Adrenal gland (tissue), 12 donors: ENCODE measurements around the gene ULK3. TPM values are rescaled to one million over a fixed set of nuclear protein-coding genes. Genes with fewer than 3 reads are reported as not detected.

Experiments used
- DNase-seq, 7 donors: peaks; one replicate each; pipeline ENCODE4 v3.0.0-alpha.2; 2019 to 2020
- H3K27ac ChIP-seq, 5 donors: fragments of 200-600 bp; sonication (generic) in 4 of 5; 1 replicate in 3 of 5; 2 replicates in 2 of 5; pipeline versions ENCODE4 v1.5.1 to v1.8.0; 2016 to 2020; ENCODE audit warnings: mild to moderate bottlenecking in 1 of 5
- H3K27me3 ChIP-seq: fragments of 200-600 bp; 2 replicates; pipeline ENCODE4 v1.8.0; 2021
- H3K36me3 ChIP-seq, 2 donors: fragments of 200-600 bp; replicated peaks in 1 of 2; 1 replicate in 1 of 2; 2 replicates in 1 of 2; pipeline versions ENCODE4 v1.5.1 to v1.8.0; 2018 to 2022
- H3K4me1 ChIP-seq, 2 donors: fragments of 200-600 bp; replicated peaks in 1 of 2; 1 replicate in 1 of 2; 2 replicates in 1 of 2; pipeline versions ENCODE4 v1.5.1 to v1.8.0; 2018 to 2021
- H3K4me3 ChIP-seq, 4 donors: fragments of 200-600 bp; sonication (generic) in 3 of 4; one replicate each; pipeline ENCODE4 v1.5.1; 2016 to 2018
- H3K9me3 ChIP-seq, 3 donors: fragments of 200-600 bp; sonication (generic) in 1 of 3; replicated peaks in 1 of 3; 1 replicate in 2 of 3; 2 replicates in 1 of 3; pipeline versions ENCODE4 v1.5.1 to v1.8.0; 2016 to 2021
- CTCF ChIP-seq, 6 experiments: fragments of 450-650 bp in 4 of 6; fragments of 200-600 bp in 2 of 6; sonication (generic) in 1 of 6; IDR thresholded peaks; 1 replicate in 5 of 6; 2 replicates in 1 of 6; pipeline versions ENCODE4 v1.5.1 to v1.8.0; 2016 to 2021; ENCODE audit warnings: antibody characterized with exemption in 6 of 6, mild to moderate bottlenecking in 2 of 6, moderate library complexity in 1 of 6
- POLR2A ChIP-seq, 2 donors: fragments of 450-650 bp; IDR thresholded peaks; one replicate each; pipeline ENCODE4 v1.6.1; 2017; ENCODE audit warnings: antibody characterized with exemption in 2 of 2, mild to moderate bottlenecking in 2 of 2, moderate library complexity in 1 of 2
- WGBS, 4 donors: extraction: QIAGEN DNeasy Blood & Tissue Kit in 2 of 4; methylation state at CpG; one replicate each; pipeline versions ENCODE4 v1.1.5 to v1.1.7; 2013 to 2017; 5-methylcytosine and 5-hydroxymethylcytosine counted together
- intact Hi-C, 2 donors: fragments of 100-400 bp; cut with DNase I; formaldehyde crosslinking; loops; one replicate each; pipeline versions ENCODE4 v1.14.1 to v1.15.0; 2022 to 2023
- polyA plus RNA-seq, 3 donors: library from polyadenylated mRNA; stranded (reverse); fragments of 200-250 nt in 2 of 3; fragments of 350-450 nt in 1 of 3; fragmentation: Illumina TruSeq in 1 of 3; extraction: RNeasy Lipid Tissue Mini Kit (QIAGEN cat#74804) in 1 of 3; gene quantifications; one replicate each; pipeline ENCODE4 v1.2.3, GENCODE V29; 2013 to 2014
- total RNA-seq, 9 donors: library from RNA; depleted of rRNA in 4 of 9; stranded (reverse); fragments of >200 nt in 4 of 9; fragments of 120-200 nt in 1 of 9; fragmentation: NEBNext Ultra II Directional in 1 of 9; extraction: Animal tissue kit (Norgen Biotek cat#: 25700) in 1 of 9; gene quantifications; one replicate each; pipeline versions ENCODE4 v1.1.0 to v1.2.4, GENCODE V29; 2013 to 2023
- donor health status: healthy with polysubstance abuse.
- donor health status: Bipolar disorder and iron deficiency.
- donor health status: DM: yes; HTN: yes; CAD: no.
- donor health status: DM: no; HTN: no; CAD: no.
- donor health status: DM: no; HTN: no; CAD: no.
- donor health status: DM: yes; HTN: yes; CAD: no.

Gene ULK3
- total and polyA plus RNA-seq, 12 donors: 21.7 to 126 (median 52.5) TPM

GRCh38 chr15:74840851-74841775, 1.8 kb downstream of the ULK3 start:
- DNase-seq: no peak
- no peaks in the 10 kb centered on the region for H3K9me3 ChIP-seq
- H3K4me1 ChIP-seq: peaks cover 18 to 29% of the 10 kb centered on the region in 2 donors
- no peaks in the 10 kb centered on the region for H3K27me3 ChIP-seq
- peaks cover 0 to 20% of the 10 kb centered on the region in 2 donors for H3K36me3 ChIP-seq
- intact Hi-C loops: loop anchor here in 1 of 2 donors (10.0 kb wide), 1 partner anchor 54 kb away; the partner anchor contains the start of gene MPI
- WGBS, 4 donors: 83 to 90% (median 87%) methylated on average over 8 to 9 of the region's 9 CpGs
- no peak overlapping the region for H3K4me3 ChIP-seq
- H3K27ac ChIP-seq: no peak overlapping the region
- TF ChIP-seq CTCF (IDR thresholded peaks at IDR 0.05) (no peak), POLR2A (IDR thresholded peaks at IDR 0.05) (no peak)

- WGBS, 4 donors: 85 to 90% (median 86%) methylated on average over 18 to 31 of the region's 31 CpGs
Observed at GRCh38 chr15:74839526-74840395, 3.2 kb downstream of the ULK3 start.

GRCh38 chr15:74838746-74839525, 4.0 kb downstream of the ULK3 start:
- 85 to 93% (median 88%) methylated on average over 7 to 11 of the region's 11 CpGs for WGBS, 4 donors
- Histone ChIP-seq H3K36me3 (peaks cover 0 to 6% of the 10 kb centered on the region in 2 donors), H3K4me3 (no peak overlapping the region), H3K9me3 (no peaks in the 10 kb centered on the region), H3K4me1 (peaks cover 17 to 25% of the 10 kb centered on the region in 2 donors), H3K27ac (no peak overlapping the region), H3K27me3 (no peaks in the 10 kb centered on the region)
- DNase-seq: no peak
- intact Hi-C loops: loop anchor here (5.0 kb wide), 2 partner anchors 62 to 67 kb away; no protein-coding TSS in a partner anchor
- TF ChIP-seq POLR2A (IDR thresholded peaks at IDR 0.05): no peak
- no peak for TF ChIP-seq CTCF (IDR thresholded peaks at IDR 0.05)

More at GRCh38 chr15:74839526-74840395, 3.2 kb downstream of the ULK3 start:
- Histone ChIP-seq H3K36me3 (peaks cover 0 to 7% of the 10 kb centered on the region in 2 donors), H3K4me1 (peaks cover 18 to 29% of the 10 kb centered on the region in 2 donors), H3K9me3 (no peaks in the 10 kb centered on the region), H3K27me3 (no peaks in the 10 kb centered on the region), H3K4me3 (no peak overlapping the region), H3K27ac (no peak overlapping the region)
- DNase-seq: no peak
- no peak for TF ChIP-seq POLR2A (IDR thresholded peaks at IDR 0.05)
- TF ChIP-seq CTCF (IDR thresholded peaks at IDR 0.05): no peak
- intact Hi-C loops: loop anchor here (5.0 to 10.0 kb wide), 3 partner anchors 55 to 67 kb away; partner anchors contain the start of gene MPI (in 1 of the 2)
